Pons (tissue), 1 donor: ENCODE results near the gene DHRSX.
A peak's percentile ranks its signal among the peaks of the same experiment; 100 is the strongest.
"Not testable (repeated sequence)": the region's sequence is repeated elsewhere in the genome, so short reads cannot be mapped to it uniquely, and the experiment has no call there.

Experiments used
- DNase-seq: peaks from one replicate; pipeline ENCODE4 v3.0.0-alpha.2; 2016; ENCODE audit warnings: low spot score

DHRSX gene

GRCh38 chrX:2474963-2475726 is 25.6 kb downstream of the DHRSX start:
- no peak for DNase-seq

GRCh38 chrX:2474280-2474962 is 26.4 kb downstream of the DHRSX start:
- DNase-seq = no peak

GRCh38 chrX:2473064-2473463 is 27.7 kb downstream of the DHRSX start:
- not testable (repeated sequence) for DNase-seq

DNA sequence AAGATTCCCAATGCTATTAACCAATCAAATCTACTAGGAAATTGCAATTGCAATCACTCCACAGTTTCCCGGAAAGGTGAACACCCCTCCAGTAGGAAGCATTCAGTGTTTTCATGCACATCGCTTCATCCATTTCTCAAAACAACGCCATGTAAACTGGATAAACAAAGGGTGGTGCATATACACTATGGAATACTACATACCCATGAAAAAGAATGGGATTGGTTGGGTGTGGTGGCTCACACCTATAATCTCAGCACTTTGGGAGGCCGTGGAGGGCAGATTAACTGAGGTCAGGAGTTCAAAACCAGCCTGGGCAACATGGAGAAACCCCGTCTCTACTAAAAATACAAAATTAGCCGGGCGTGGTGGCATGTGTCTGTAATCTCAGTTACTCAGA is 29.1 kb downstream of the DHRSX start:
- DNase-seq = no peak

DNA sequence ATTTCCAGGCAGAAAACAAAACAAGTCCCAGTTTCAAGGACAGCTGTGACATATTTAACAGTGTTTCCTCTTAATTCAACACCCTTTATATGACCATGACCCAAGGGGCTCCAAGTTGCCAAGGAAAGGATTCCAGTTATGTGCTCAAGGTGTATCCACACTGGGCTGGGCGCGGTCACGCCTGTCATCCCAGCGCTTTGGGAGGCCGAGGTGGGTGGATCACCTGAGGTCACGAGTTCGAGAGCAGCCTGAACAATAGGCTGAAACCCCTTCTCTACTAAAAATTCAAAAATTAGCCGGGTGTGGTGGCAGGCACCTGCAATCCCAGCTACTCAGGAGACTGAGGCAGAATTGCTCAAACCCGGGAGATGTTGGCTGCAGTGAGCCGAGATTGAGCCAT is 29.6 kb downstream of the DHRSX start:
- not testable (repeated sequence) for DNase-seq

DNA sequence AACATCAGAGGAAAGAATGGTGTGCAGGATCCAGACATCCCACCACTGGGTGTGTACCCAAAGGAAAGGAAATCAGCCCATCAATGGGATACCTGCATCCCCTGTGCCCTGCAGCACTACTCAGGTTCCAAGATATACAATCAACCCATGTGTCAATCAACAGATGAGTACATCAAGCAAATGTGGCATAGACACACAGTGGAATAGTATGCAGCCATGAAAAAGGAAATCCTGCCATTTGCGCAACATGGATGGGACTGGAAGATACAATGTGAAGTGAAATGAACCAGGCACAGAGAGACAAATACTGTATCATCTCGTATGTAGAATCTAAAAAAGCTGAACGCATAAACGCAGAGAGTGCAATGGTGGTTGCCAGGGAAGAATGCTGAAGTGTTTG is 30.9 kb downstream of the DHRSX start:
- not testable (repeated sequence) for DNase-seq

DNA sequence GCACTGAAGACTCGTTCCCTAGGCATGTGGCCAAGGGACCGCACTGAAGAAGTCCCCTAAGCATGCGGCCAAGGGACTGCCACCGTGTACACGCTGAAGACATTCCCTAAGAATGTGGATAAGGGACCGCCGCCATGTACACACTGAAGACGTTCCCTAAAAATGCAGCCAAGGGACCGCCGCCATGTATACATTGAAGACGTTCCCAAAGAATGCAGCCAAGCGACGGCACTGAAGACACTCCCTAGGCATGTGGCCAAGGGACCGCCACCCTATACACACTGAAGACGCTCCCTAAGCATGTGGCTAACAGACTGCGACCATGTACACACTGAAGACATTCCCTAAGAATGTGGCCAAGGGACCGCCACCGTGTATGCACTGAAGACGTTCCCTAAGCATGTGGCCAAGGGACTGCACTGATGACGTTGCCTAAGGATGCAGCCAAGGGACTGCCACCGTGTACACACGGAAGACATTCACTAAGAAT is 31.5 kb downstream of the DHRSX start:
- no peak for DNase-seq

- DNase-seq = no peak
Measured at GRCh38 chrX:2468261-2469195, 32.2 kb downstream of the DHRSX start.

DNA sequence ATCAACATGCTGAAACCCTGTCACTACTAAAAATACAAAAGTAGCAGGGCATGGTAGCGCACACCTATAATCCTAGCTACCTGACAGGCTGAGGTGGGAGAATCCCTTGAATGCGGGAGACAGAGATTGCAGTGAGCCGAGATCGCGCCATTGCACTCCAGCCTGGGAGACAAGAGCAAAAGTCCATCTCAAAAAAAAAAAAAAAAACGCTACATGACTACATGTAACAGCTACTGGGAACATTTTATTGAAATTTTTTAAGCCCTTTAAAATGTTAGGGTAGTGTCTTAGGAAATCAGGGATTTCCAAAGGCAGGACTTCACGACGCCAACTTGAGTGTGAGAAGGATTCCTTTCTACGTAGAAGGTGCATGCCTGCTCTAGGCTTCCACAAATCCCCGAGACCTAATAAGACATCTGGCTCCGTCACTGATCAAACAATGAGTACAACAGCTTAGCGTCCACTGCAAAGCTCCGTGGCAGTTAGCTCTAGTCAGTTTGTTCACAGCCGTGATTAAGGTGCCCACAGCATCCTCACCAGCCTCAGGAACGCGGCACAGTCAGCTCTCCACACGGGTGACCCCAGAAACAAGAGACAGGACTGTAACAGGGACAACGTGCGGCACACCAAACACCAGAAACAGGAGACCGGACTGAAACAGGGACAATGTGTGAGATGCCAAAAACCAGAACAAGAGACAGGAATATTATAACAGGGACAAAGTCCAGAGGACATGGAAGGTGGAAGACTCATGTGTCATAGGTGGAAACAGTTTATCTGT is 33.7 kb downstream of the DHRSX start:
- DNase-seq = no peak

DNA sequence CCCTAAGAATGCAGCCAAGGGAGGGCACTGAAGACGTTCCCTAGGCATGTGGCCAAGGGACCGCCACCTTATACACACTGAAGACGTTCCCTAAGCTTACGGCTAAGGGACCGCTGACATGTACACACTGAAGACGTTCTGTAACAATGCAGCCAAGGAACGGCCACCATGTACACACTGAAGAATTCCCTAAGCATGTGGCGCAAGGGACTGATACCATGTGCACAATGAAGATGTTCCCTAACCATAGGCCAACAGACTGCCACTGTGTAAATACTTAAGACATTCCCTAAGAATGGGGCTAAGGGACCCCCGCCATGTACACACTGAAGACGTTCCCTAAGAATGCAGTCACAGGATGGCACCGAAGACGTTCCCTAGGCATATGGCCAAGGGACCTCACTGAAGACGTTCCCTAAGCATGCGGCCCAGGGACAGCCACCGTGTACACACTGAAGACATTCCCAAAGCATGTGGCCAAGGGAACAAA is 36.1 kb downstream of the DHRSX start:
- DNase-seq = no peak

DNA sequence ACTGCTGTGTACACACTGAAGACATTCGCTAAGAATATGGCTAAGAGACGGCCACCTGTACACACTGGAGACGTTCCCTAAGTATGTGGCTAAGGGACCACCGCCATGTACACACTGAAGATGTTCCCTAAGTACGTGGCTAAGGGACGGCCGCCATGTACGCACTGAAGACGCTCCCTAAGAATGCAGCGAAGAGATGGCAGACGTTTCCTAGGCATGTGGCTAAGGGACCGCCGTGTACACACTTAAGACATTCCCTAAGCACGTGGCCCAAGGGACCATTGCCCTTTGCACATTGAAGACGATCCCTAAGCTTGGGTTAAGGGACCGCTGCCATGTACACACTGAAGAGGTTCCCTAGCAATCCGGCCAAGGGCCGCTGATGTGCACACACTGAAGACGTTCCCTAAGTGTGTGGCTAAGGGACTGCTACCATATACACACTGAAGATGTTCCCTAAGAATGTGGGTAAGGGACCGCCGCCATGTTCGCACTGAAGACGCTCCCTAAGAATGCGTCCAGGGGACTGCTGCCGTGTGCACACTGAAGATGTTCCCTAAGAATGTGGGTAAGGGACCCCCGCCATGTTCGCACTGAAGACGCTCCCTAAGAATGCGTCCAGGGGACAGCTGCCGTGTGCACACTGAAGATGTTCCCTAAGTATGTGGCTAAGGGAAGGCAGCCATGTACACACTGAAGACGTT is 36.7 kb downstream of the DHRSX start:
- no peak for DNase-seq

GRCh38 chrX:2463481-2463880 is 37.3 kb downstream of the DHRSX start:
- not testable (repeated sequence) for DNase-seq

DNA sequence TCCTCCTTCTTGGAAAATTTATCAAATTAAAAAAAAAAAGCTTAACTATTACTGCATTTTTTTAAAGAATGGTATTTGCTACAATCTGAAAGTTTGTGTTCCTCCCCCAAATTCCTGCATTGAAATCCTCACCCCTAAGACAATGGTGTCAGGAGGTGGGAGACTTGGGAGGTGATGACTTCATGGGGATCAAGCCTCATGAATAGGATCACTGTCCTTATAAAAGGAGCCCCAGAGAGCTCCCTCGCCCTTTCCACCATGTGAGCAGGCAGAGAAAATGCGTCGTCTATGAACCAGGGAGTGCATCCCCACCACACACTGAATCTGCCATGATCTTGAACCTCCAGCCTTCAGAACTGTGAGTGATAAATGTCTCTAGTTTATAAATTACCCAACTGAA is 38.0 kb downstream of the DHRSX start:
- peak; percentile 27 for DNase-seq

DNA sequence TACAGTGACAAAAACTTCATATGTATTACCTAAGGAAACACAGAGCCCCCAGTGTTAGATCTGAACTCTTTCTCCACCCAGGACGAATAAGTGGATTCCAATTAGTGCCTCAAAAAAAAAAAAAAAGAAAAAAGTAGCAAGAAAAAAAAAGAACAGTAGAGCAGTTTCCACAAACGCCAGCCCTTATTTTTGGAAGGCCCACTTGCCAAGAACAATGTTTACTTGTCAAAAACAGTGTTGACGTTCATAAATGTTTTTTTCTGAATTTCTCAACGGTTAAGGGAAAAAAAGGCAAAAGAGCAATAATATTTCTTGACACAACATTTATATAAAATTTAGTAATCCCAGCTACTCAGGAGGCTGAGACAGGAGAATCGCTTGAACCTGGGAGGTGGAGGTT is 38.7 kb downstream of the DHRSX start:
- no peak for DNase-seq

DNA sequence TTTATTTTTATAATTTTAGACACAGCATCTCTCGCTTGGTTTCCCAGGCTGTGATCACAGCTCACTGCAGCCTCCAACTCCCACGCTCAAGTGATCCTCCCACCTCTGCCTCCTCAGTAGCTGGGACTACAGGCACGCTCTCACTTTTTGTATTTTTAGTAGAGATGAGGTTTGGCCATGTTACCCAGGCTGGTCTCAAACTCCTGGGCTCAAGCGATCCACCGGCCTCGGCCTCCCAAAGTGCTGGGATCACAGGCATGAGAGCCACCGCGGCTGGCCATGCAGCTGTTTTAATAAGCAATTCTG is 39.1 kb downstream of the DHRSX start:
- no peak for DNase-seq

GRCh38 chrX:2460821-2461710 is 39.7 kb downstream of the DHRSX start:
- DNase-seq = not testable (repeated sequence)

DNA sequence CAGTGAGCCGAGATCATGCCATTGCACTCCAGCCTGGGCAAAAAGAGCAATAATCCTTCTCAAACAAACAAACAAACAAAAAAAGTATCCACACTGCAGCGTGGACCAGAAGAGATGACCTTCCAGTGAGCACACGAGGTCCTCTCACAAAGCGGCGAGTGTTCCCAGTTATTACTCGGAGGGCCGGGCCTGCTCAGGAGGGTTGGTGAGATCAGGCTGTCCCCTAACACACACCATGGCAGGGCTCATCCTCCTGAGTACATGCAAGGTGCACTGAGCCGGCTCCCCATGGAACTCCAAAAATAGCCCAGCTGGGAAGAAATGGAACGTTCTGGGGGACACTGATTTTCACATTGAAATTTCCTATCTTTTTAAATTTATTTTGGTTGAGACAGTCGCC is 40.7 kb downstream of the DHRSX start:
- not testable (repeated sequence) for DNase-seq

GRCh38 chrX:2458309-2458708 is 42.5 kb downstream of the DHRSX start:
- no peak for DNase-seq

GRCh38 chrX:2457289-2458133 is 43.3 kb downstream of the DHRSX start:
- DNase-seq = no peak
